Smooth muscle cell (in vitro differentiated cells): Measurements from ENCODE around the gene PRKCQ. TPM values are rescaled to one million over a fixed set of nuclear protein-coding genes. Genes with fewer than 3 reads are reported as not detected.

ENCODE experiments used
- DNase-seq: peaks from one replicate; lab custom pipeline; 2025; ENCODE audit not compliant: unreplicated experiment; lab: John Stamatoyannopoulos, UW
- H2AFZ ChIP-seq: fragments of 200-600 bp; sonication (generic); 2 replicates; pipeline ENCODE4 v1.6.0; 2016; ENCODE audit warnings: antibody characterized with exemption, low read depth, mild to moderate bottlenecking
- H3F3A ChIP-seq: fragments of 200-600 bp; sonication (generic); 2 replicates; pipeline ENCODE4 v1.6.0; 2017; ENCODE audit warnings: antibody characterized with exemption, low read depth
- H3K27ac ChIP-seq: fragments of 200-600 bp; sonication (generic); 2 replicates; pipeline ENCODE4 v1.5.1; 2016; ENCODE audit warnings: low read depth, mild to moderate bottlenecking
- H3K27me3 ChIP-seq: fragments of 200-600 bp; sonication (generic); 2 replicates; pipeline ENCODE4 v1.6.1; 2016; ENCODE audit warnings: low read depth, mild to moderate bottlenecking
- H3K36me3 ChIP-seq: fragments of 200-600 bp; sonication (generic); 2 replicates; pipeline ENCODE4 v1.5.1; 2016; ENCODE audit warnings: low read depth
- H3K4me1 ChIP-seq: fragments of 200-600 bp; sonication (generic); 2 replicates; pipeline ENCODE4 v1.5.1; 2016; ENCODE audit warnings: low read depth
- H3K4me2 ChIP-seq: fragments of 200-600 bp; sonication (generic); 2 replicates; pipeline ENCODE4 v1.6.0; 2016; ENCODE audit warnings: mild to moderate bottlenecking
- H3K4me3 ChIP-seq: fragments of 200-600 bp; sonication (generic); 2 replicates; pipeline ENCODE4 v1.5.1; 2016; ENCODE audit warnings: mild to moderate bottlenecking
- H3K79me2 ChIP-seq: fragments of 200-600 bp; sonication (generic); 2 replicates; pipeline ENCODE4 v1.6.0; 2016; ENCODE audit warnings: low read depth, mild to moderate bottlenecking
- H3K9ac ChIP-seq: fragments of 200-600 bp; sonication (generic); 2 replicates; pipeline ENCODE4 v1.6.0; 2016; ENCODE audit warnings: low read depth
- H3K9me3 ChIP-seq: fragments of 200-600 bp; sonication (generic); replicated peaks from 2 replicates; pipeline ENCODE4 v1.5.1; 2016; ENCODE audit warnings: low read depth
- H4K20me1 ChIP-seq: fragments of 200-600 bp; sonication (generic); 2 replicates; pipeline ENCODE4 v1.6.0; 2016; ENCODE audit warnings: low read depth
- WGBS: methylation state at CpG from one replicate; pipeline ENCODE4 v1.1.7; 2016; ENCODE audit warnings: low lambda C conversion rate; 5-methylcytosine and 5-hydroxymethylcytosine counted together
- polyA plus RNA-seq: library from polyadenylated mRNA; unstranded; fragments of >200 nt; fragmentation: Nextera tagmentation; extraction: Ambion mirVana; gene quantifications from 2 replicates; pipeline ENCODE4 v1.2.1, GENCODE V29; 2016
- total RNA-seq: library from RNA; depleted of rRNA; stranded (reverse); fragments of >200 nt; gene quantifications from 2 replicates; pipeline ENCODE4 v1.2.3, GENCODE V29; 2014
- TF ChIP-seq, protein P1 (sequence below): fragments of 200-600 bp; sonication (generic); IDR thresholded peaks from 2 replicates; pipeline ENCODE4 v1.5.1; 2017; ENCODE audit warnings: borderline replicate concordance, mild to moderate bottlenecking, antibody characterized with exemption; ENCODE audit not compliant: insufficient read depth, poor library complexity, severe bottlenecking

The PRKCQ gene
- total and polyA plus RNA-seq, 2 experiments from 2014 or later, result 0.27 to 0.38 TPM

DNA sequence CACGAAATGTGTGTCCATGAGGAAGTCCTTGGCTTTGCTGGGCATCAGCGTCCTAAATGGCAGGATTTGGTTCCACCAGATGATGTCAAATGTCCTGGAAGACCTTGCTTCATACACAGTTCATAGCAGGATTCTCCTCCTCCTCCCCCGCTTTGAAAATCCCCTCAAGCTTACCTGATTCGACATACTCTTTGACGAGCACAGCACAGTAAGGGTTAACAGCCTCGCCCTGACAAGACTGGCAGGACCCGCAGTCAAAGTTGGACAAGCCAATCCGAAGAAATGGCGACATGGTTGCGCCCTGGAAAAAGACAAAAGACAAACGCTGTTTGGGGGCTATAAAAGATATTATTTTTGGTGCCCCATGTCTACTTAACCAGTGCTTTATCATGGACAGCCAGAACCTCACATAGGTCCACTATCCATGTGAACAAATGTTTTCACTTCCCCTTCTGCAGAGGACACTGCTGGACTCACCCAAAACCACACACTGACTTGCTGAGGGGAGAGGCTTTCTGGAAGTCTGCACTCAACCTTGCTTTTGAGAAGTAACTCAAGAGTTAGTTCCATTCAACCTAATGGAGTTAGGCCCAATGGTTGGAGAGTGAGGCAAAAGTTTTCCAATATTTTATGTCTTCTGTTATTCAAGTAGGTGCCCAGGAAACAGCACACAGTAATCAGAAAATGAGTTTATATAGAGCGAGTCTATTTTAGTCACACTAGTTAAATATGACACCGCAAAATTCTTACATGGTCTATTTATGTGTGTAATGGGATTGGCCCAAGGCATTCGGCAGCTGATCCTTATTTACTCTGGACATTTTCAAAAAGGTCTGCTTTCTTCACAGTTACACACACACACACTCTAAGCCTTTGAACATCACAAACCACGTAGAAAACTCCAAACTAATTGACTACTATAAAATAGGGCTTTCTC, 65.0 kb downstream of the PRKCQ start:
- no peaks in the 10 kb centered on the region for H3K36me3 ChIP-seq
- H3K4me3 ChIP-seq, result no peak overlapping the region
- no peaks in the 10 kb centered on the region for H3K27me3 ChIP-seq
- H2AFZ ChIP-seq, result no peak overlapping the region
- no peak overlapping the region for H3K4me2 ChIP-seq
- DNase-seq, result no peak
- TF ChIP-seq, protein P1, sequence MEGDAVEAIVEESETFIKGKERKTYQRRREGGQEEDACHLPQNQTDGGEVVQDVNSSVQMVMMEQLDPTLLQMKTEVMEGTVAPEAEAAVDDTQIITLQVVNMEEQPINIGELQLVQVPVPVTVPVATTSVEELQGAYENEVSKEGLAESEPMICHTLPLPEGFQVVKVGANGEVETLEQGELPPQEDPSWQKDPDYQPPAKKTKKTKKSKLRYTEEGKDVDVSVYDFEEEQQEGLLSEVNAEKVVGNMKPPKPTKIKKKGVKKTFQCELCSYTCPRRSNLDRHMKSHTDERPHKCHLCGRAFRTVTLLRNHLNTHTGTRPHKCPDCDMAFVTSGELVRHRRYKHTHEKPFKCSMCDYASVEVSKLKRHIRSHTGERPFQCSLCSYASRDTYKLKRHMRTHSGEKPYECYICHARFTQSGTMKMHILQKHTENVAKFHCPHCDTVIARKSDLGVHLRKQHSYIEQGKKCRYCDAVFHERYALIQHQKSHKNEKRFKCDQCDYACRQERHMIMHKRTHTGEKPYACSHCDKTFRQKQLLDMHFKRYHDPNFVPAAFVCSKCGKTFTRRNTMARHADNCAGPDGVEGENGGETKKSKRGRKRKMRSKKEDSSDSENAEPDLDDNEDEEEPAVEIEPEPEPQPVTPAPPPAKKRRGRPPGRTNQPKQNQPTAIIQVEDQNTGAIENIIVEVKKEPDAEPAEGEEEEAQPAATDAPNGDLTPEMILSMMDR, result no peak
- no peaks in the 10 kb centered on the region for H3K9me3 ChIP-seq
- 81% methylated on average over 15 of the region's 15 CpGs for WGBS
- H3K9ac ChIP-seq, result no peak overlapping the region
- H3K79me2 ChIP-seq, result no peaks in the 10 kb centered on the region
- no peak overlapping the region for H3K27ac ChIP-seq
- no peaks in the 10 kb centered on the region for H3K4me1 ChIP-seq
- no peaks in the 10 kb centered on the region for H4K20me1 ChIP-seq
- H3F3A ChIP-seq, result no peaks in the 10 kb centered on the region

DNA sequence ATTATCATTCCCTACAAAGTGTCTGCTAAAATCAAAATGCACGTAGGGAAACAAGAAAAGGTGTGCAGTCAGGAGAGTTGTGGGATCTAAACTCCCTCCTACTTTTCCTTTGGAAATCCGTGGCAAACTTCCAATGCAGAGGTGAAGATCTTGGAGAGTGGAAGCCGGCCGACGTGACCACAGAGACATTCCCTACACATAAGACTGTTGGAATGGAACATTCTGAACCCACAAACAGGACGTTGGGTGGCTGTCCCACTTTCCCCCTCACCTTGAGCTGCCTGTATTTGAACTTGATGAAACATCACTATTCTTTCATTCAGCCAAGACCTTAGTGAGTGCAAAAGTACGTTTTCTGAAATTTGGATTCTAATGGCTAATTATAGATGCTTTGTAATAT, 65.9 kb downstream of the PRKCQ start:
- whole genome bisulfite sequencing, result 85% methylated on average over 7 of the region's 7 CpGs
- H3K27ac ChIP-seq, result no peak overlapping the region
- no peaks in the 10 kb centered on the region for H4K20me1 ChIP-seq
- H3K79me2 ChIP-seq, result no peaks in the 10 kb centered on the region
- no peak overlapping the region for H2AFZ ChIP-seq
- H3K36me3 ChIP-seq, result no peaks in the 10 kb centered on the region
- no peak overlapping the region for H3K9ac ChIP-seq
- no peaks in the 10 kb centered on the region for H3K27me3 ChIP-seq
- H3K4me1 ChIP-seq, result no peaks in the 10 kb centered on the region
- DNase-seq, result no peak
- no peaks in the 10 kb centered on the region for H3F3A ChIP-seq
- TF ChIP-seq, protein P1, result no peak
- no peak overlapping the region for H3K4me2 ChIP-seq
- no peak overlapping the region for H3K4me3 ChIP-seq
- H3K9me3 ChIP-seq, result no peaks in the 10 kb centered on the region

DNA sequence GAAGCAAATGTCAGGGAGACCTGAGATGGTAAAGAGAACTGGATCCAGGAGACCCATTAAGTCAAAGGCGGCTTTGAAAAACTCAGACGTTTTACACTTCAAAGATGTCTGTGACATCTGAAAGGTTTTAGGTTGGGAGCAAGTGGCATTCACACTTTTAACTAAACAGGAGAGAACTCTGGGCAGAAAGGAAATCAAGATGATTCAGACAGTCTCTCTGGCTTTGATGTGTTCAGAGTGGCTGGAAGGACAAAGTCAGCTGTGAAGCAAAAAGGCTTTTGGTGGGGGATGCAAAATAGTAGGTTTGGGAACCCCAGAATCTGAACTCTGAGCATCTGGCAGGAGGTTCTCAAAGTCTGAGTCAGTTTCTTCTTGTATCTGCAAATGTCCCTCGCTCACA, 66.6 kb downstream of the PRKCQ start:
- no peaks in the 10 kb centered on the region for H4K20me1 ChIP-seq
- H3K4me2 ChIP-seq, result no peak overlapping the region
- H3K27ac ChIP-seq, result no peak overlapping the region
- no peaks in the 10 kb centered on the region for H3K4me1 ChIP-seq
- H2AFZ ChIP-seq, result no peak overlapping the region
- no peaks in the 10 kb centered on the region for H3K36me3 ChIP-seq
- WGBS, result 43% methylated on average over 3 of the region's 3 CpGs
- no peak overlapping the region for H3K9ac ChIP-seq
- DNase-seq, result no peak
- H3F3A ChIP-seq, result no peaks in the 10 kb centered on the region
- no peaks in the 10 kb centered on the region for H3K79me2 ChIP-seq
- H3K27me3 ChIP-seq, result no peaks in the 10 kb centered on the region
- no peak overlapping the region for H3K4me3 ChIP-seq
- TF ChIP-seq, protein P1, result no peak
- no peaks in the 10 kb centered on the region for H3K9me3 ChIP-seq
